Uterus (tissue), 4 donors: ENCODE results near the gene DPF3. TPM values are rescaled to one million over a fixed set of nuclear protein-coding genes. Genes with fewer than 3 reads are reported as not detected.

ENCODE experiments used
- DNase-seq, 2 donors: peaks; one replicate each; pipeline ENCODE4 v3.0.0-alpha.2; 2019 to 2020
- H3K27ac ChIP-seq, 2 donors: fragments of 200-600 bp; sonication (generic); 1 replicate in 1 of 2; 2 replicates in 1 of 2; pipeline ENCODE4 v1.5.1; 2016 to 2018
- H3K27me3 ChIP-seq, 2 donors: fragments of 200-600 bp; sonication (generic); one replicate each; pipeline ENCODE4 v1.5.1; 2018 to 2019; ENCODE audit warnings: control low read depth in 1 of 2
- H3K36me3 ChIP-seq, 2 donors: fragments of 200-600 bp; sonication (generic); one replicate each; pipeline ENCODE4 v1.5.1; 2019; ENCODE audit warnings: control low read depth in 1 of 2
- H3K4me1 ChIP-seq, 2 donors: fragments of 200-600 bp; sonication (generic); one replicate each; pipeline ENCODE4 v1.5.1; 2018 to 2019; ENCODE audit warnings: control low read depth in 1 of 2
- H3K4me3 ChIP-seq, 2 donors: fragments of 200-600 bp; sonication (generic); 1 replicate in 1 of 2; 2 replicates in 1 of 2; pipeline ENCODE4 v1.5.1; 2018 to 2019; ENCODE audit warnings: mild to moderate bottlenecking in 1 of 2
- H3K9me3 ChIP-seq, 2 donors: fragments of 200-600 bp; sonication (generic); one replicate each; pipeline ENCODE4 v1.5.1; 2019; ENCODE audit warnings: control low read depth in 1 of 2
- POLR2A ChIP-seq, 2 donors: fragments of 450-650 bp; IDR thresholded peaks; one replicate each; pipeline ENCODE4 v1.6.1; 2016; ENCODE audit warnings: antibody characterized with exemption in 2 of 2, mild to moderate bottlenecking in 1 of 2, moderate library complexity in 1 of 2
- intact Hi-C: fragments of 100-400 bp; cut with DNase I; formaldehyde crosslinking; loops from one replicate; pipeline ENCODE4 v1.15.1; 2023; ENCODE audit warnings: low total_unique reads
- total RNA-seq, 4 donors: library from RNA; depleted of rRNA in 3 of 4; stranded (reverse); fragments of >200 nt in 3 of 4; gene quantifications; one replicate each; pipeline versions ENCODE4 v1.1.0 to v1.2.4, GENCODE V29; 2014 to 2023
- TF ChIP-seq, protein P1 (sequence below), 4 experiments: fragments of 200-600 bp in 2 of 4; fragments of 450-650 bp in 2 of 4; sonication (generic) in 2 of 4; IDR thresholded peaks; one replicate each; pipeline ENCODE4 v1.5.1; 2016 to 2019; ENCODE audit warnings: antibody characterized with exemption in 4 of 4, mild to moderate bottlenecking in 2 of 4, moderate library complexity in 1 of 4
- donor health status: DM: yes; HTN: yes; CAD: no.

The DPF3 gene
- total RNA-seq, 4 donors from 2014 or later: 1.6 to 2.8 TPM; not detected in 2

- no peaks in the 10 kb centered on the region for H3K4me1 ChIP-seq
- H3K27me3 ChIP-seq: peaks cover 0 to 23% of the 10 kb centered on the region in 2 donors
- H3K4me3 ChIP-seq: no peak overlapping the region
- no peak for TF ChIP-seq POLR2A (IDR thresholded peaks at IDR 0.05)
- TF ChIP-seq, protein P1, sequence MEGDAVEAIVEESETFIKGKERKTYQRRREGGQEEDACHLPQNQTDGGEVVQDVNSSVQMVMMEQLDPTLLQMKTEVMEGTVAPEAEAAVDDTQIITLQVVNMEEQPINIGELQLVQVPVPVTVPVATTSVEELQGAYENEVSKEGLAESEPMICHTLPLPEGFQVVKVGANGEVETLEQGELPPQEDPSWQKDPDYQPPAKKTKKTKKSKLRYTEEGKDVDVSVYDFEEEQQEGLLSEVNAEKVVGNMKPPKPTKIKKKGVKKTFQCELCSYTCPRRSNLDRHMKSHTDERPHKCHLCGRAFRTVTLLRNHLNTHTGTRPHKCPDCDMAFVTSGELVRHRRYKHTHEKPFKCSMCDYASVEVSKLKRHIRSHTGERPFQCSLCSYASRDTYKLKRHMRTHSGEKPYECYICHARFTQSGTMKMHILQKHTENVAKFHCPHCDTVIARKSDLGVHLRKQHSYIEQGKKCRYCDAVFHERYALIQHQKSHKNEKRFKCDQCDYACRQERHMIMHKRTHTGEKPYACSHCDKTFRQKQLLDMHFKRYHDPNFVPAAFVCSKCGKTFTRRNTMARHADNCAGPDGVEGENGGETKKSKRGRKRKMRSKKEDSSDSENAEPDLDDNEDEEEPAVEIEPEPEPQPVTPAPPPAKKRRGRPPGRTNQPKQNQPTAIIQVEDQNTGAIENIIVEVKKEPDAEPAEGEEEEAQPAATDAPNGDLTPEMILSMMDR (IDR thresholded peaks at IDR 0.05): no peak
- no peaks in the 10 kb centered on the region for H3K36me3 ChIP-seq
- intact Hi-C loops: no loop called here
- H3K9me3 ChIP-seq: no peaks in the 10 kb centered on the region
- no peak for DNase-seq
- no peak overlapping the region for H3K27ac ChIP-seq
Measured at GRCh38 chr14:72887514-72887913, 6.4 kb downstream of the DPF3 start.

DNA sequence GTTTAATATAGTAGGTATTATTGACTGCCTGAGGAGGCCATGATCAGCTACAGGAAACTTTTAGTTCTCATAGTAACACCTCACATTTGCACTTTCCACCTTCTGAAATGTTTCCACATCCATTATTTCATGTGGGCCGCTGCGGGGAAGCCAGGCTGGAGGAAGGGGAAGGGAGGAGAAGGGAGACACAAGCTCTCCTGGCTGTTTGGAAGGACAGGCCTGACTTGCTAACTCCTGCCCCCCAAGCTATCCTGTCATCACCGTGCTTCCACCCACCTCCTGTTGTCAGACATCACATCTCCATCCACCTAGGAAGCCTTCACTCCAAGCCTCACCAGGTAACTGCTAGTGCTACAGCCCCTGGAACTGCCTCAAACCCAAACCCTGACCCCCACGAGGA lies 9.5 kb downstream of the DPF3 start:
- no peak for DNase-seq
- Histone ChIP-seq H3K9me3 (no peaks in the 10 kb centered on the region), H3K36me3 (no peaks in the 10 kb centered on the region), H3K27ac (no peak overlapping the region), H3K4me1 (no peaks in the 10 kb centered on the region), H3K4me3 (no peak overlapping the region), H3K27me3 (peaks cover 0 to 4% of the 10 kb centered on the region in 2 donors)
- intact Hi-C loops: no loop called here
- TF ChIP-seq, protein P1 (IDR thresholded peaks at IDR 0.05): no peak
- no peak for TF ChIP-seq POLR2A (IDR thresholded peaks at IDR 0.05)

- TF ChIP-seq, protein P1 (IDR thresholded peaks at IDR 0.05): no peak
- no peak for TF ChIP-seq POLR2A (IDR thresholded peaks at IDR 0.05)
- no peak for DNase-seq
- Histone ChIP-seq H3K27ac (no peak overlapping the region), H3K27me3 (no peaks in the 10 kb centered on the region), H3K4me1 (no peaks in the 10 kb centered on the region), H3K4me3 (no peak overlapping the region), H3K36me3 (no peaks in the 10 kb centered on the region), H3K9me3 (no peaks in the 10 kb centered on the region)
- intact Hi-C loops: no loop called here
Measured at GRCh38 chr14:72883961-72884360, 9.9 kb downstream of the DPF3 start.

- intact Hi-C loops: no loop called here
- TF ChIP-seq, protein P1 (IDR thresholded peaks at IDR 0.05): no peak
- no peak for TF ChIP-seq POLR2A (IDR thresholded peaks at IDR 0.05)
Measured at GRCh38 chr14:72883109-72883508, 10.8 kb downstream of the DPF3 start.

DNA sequence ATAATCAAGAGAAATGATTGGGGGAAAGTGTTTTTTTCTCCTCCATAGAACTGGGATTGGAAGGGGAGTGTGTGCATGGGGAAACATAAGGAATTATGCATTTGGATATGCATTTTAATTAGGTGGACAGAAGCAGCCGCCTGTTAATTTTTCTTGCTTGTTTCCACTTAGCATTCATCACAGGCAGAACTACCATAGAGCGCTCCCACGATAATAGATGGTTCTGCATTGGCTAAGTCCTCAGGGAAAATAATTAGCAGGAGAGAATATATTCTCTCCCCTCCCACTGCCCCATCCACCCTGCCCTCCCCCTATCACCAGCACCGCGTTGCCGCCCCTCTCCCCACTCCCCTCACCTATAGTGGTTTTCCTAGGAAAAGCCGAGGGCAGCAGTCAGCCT lies 11.4 kb downstream of the DPF3 start:
- intact Hi-C loops: no loop called here

More at GRCh38 chr14:72883109-72883508, 10.8 kb downstream of the DPF3 start:
- H3K4me3 ChIP-seq: no peak overlapping the region
- DNase-seq: no peak
- H3K27me3 ChIP-seq: no peaks in the 10 kb centered on the region
- H3K36me3 ChIP-seq: no peaks in the 10 kb centered on the region
- no peak overlapping the region for H3K27ac ChIP-seq
- no peaks in the 10 kb centered on the region for H3K9me3 ChIP-seq
- no peaks in the 10 kb centered on the region for H3K4me1 ChIP-seq

More for the DNA sequence above, 11.4 kb downstream of the DPF3 start:
- no peaks in the 10 kb centered on the region for H3K36me3 ChIP-seq
- no peak overlapping the region for H3K4me3 ChIP-seq
- H3K4me1 ChIP-seq: no peaks in the 10 kb centered on the region
- H3K9me3 ChIP-seq: no peaks in the 10 kb centered on the region
- DNase-seq: no peak
- no peaks in the 10 kb centered on the region for H3K27me3 ChIP-seq
- TF ChIP-seq, protein P1 (IDR thresholded peaks at IDR 0.05): no peak
- TF ChIP-seq POLR2A (IDR thresholded peaks at IDR 0.05): no peak
- H3K27ac ChIP-seq: no peak overlapping the region
